Measurements from ENCODE around the gene CHD1.

DNA sequence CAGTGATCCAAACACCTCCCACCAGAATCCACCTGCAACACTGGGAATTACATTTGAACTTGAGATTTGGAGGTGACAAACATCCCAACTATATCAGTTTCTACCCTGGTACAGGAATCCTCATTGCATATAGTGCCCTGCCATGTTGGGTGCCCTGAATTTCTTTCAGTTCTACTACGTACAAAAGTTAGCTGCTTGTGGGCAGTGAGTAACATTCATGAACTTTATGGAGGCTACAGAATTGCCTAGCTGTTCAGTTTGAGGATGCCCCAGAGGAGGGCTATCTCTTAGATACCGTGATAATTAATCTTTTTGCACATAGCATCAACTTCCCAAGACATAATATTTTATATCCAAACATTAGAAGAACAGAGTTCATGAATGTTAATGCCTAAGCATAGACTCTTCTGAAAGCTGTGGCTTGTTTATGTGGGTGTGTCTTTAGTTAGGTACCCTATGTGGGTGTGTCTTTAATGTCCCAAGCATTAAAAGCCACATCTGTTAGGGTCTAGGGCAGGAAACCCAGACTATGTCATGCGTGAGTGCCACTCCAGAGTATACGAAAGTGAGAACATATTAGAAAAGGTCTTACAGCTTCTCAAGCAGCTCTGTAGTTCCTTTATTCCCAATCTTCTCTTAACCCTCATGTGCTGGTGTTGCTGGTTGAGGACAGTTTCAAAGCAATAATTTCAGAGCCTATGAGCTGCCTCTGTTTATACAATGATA lies 47.0 kb upstream of the CHD1 start:
- TF ChIP-seq EZH2 (IDR thresholded peaks at IDR 0.05; ENCODE audit: insufficient read depth, low read length) = no peak
- TF ChIP-seq CTCF (IDR thresholded peaks at IDR 0.05; ENCODE audit: insufficient read depth, low read depth, low read length) = no peak
